ENCODE data around the gene C2orf72.

Gene C2orf72

DNA sequence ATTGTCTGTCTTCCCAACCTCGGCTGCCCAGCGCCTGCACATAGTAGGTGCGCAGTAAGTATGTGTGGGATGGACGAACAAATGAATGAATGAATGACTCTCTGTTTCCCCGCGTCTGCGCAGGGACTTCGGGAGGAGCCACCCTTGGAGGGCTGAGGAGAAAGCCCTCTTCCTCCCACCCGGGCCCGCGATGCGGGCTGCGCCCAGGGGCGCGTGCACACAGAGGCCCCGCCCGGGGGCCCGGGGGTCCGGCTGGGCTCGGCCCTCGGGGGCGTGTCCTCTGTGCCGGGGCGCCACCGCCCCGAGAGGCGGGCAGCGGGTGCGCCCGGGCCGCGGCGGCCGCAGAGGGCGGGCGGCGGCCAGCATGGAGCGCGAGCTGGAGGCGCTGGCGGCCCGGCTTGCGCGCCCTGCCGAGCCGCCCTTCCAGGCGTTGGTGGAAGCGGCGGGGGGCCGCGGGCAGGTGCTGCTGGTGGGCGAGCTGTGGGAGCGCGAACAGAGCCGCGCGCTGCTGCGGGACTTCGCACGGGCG lies at the start of gene C2orf72:
C2orf72 (plus strand) TSS at position 322 of the 529 bp plus-strand sequence; CDS start at position 365, 43 bp downstream.
- peaks cover 92% of the 10 kb centered on the region for H3K27me3 Mint-ChIP-seq
- peak; percentile 32 for ATAC-seq (replicated peaks; ENCODE audit: extremely low read depth, poor library complexity, severe bottlenecking)
- H3K27ac Mint-ChIP-seq (ENCODE audit: low read depth): no peak within 1 kb of the TSS

GRCh38 chr2:230989731-230990130 lies 47.6 kb upstream of the C2orf72 start:
- peaks cover 43% of the 10 kb centered on the region for H3K27me3 Mint-ChIP-seq

More for the DNA sequence above, at the start of gene C2orf72:
- Mint-ChIP-seq H3K9me3 (no peaks in the 10 kb centered on the region), H3K4me3 (peak within 1 kb of the TSS; percentile 53), H3K36me3 (ENCODE audit: insufficient read depth) (no peaks in the 10 kb centered on the region), H3K4me1 (no peaks in the 10 kb centered on the region)
- DNase-seq (ENCODE audit: low spot score in 2 of 2): no peak

GRCh38 chr2:230990131-230990898 lies 47.0 kb upstream of the C2orf72 start:
- ATAC-seq (replicated peaks; ENCODE audit: extremely low read depth, poor library complexity, severe bottlenecking) (no peak), DNase-seq (ENCODE audit: low spot score in 2 of 2) (no peak)
- H3K4me1 Mint-ChIP-seq: peaks cover 4% of the 10 kb centered on the region
- H3K27ac Mint-ChIP-seq (ENCODE audit: low read depth): no peak overlapping the region
- peaks cover 49% of the 10 kb centered on the region for H3K27me3 Mint-ChIP-seq
- no peak overlapping the region for H3K4me3 Mint-ChIP-seq
- no peaks in the 10 kb centered on the region for H3K9me3 Mint-ChIP-seq
- no peaks in the 10 kb centered on the region for H3K36me3 Mint-ChIP-seq (ENCODE audit: insufficient read depth)

More at GRCh38 chr2:230989731-230990130, 47.6 kb upstream of the C2orf72 start:
- H3K9me3 Mint-ChIP-seq: no peaks in the 10 kb centered on the region
- ATAC-seq (replicated peaks; ENCODE audit: extremely low read depth, poor library complexity, severe bottlenecking) (no peak), DNase-seq (ENCODE audit: low spot score in 2 of 2) (no peak)
- no peak overlapping the region for H3K27ac Mint-ChIP-seq (ENCODE audit: low read depth)
- H3K4me1 Mint-ChIP-seq: peaks cover 9% of the 10 kb centered on the region
- H3K36me3 Mint-ChIP-seq (ENCODE audit: insufficient read depth): no peaks in the 10 kb centered on the region
- no peak overlapping the region for H3K4me3 Mint-ChIP-seq

DNA sequence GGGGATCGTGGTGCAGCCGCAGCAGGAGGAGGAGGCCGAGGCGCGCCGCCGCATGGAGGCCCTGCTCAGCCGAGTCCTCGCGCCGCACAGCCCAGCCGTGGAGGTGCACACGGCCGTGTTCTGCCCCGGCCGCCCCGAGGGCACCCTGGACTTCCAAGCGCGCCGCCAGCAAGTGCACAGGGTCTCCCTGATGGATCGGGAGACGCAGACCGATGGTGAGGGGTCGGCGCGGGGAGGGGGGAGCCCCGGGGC lies 46.5 kb upstream of the C2orf72 start:
- Mint-ChIP-seq H3K27me3 (peaks cover 54% of the 10 kb centered on the region), H3K4me3 (no peak overlapping the region), H3K27ac (ENCODE audit: low read depth) (no peak overlapping the region), H3K4me1 (no peaks in the 10 kb centered on the region), H3K9me3 (no peaks in the 10 kb centered on the region), H3K36me3 (ENCODE audit: insufficient read depth) (no peaks in the 10 kb centered on the region)
- ATAC-seq (replicated peaks; ENCODE audit: extremely low read depth, poor library complexity, severe bottlenecking) (no peak), DNase-seq (ENCODE audit: low spot score in 2 of 2) (no peak)

DNA sequence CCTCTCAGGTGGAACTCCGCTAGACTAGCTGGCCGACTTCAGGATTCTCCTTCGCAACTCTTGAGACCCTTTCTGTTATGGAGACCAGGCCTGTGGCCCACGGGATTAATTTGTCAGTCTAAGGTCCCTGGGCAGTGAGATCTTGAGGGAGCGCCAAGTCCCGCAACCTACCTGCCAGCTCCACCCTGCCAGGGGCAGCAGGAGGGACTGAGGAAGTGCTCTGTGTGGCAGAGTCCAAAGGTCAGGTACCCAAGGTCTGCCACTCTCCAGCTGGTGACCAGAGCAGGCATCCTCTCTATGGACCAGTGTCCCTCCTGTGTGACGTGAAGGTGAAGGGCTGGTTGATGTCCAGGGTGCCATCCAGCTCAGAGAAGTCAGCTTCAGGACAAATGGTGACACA lies 45.7 kb upstream of the C2orf72 start:
- Mint-ChIP-seq H3K4me1 (no peaks in the 10 kb centered on the region), H3K4me3 (no peak overlapping the region), H3K27me3 (peaks cover 62% of the 10 kb centered on the region), H3K36me3 (ENCODE audit: insufficient read depth) (peaks cover 3% of the 10 kb centered on the region), H3K9me3 (no peaks in the 10 kb centered on the region), H3K27ac (ENCODE audit: low read depth) (no peak overlapping the region)
- ATAC-seq (replicated peaks; ENCODE audit: extremely low read depth, poor library complexity, severe bottlenecking) (no peak), DNase-seq (ENCODE audit: low spot score in 2 of 2) (no peak)

DNA sequence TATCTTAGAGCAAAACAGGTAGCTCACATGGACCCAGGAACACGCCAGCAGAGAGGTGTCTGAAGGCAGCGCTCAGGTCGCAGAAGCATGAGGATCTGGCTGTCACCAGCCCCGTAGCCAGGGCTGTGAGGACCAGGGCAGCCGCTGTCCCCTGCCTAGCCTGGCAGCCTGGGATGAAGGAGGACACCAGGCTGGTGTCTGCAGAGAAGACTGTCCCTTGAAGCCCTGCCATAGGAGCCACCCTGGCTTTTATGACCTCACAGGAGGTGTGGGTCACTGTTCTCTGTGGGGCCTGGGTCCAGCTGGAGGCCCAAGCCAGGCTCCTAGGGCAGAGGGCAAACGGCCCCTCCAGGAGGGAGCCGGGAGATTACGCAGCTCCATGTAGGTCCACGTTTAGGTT lies 41.5 kb upstream of the C2orf72 start, which contains the start of gene SPATA3:
SPATA3 (plus strand) TSS at position 301 of the 400 bp plus-strand sequence. CDS start 113 bp downstream, outside the sequence.
- no peak for DNase-seq (ENCODE audit: low spot score in 2 of 2)
- H3K36me3 Mint-ChIP-seq (ENCODE audit: insufficient read depth): peaks cover 3% of the 10 kb centered on the region
- no peak within 1 kb of the TSS for H3K4me3 Mint-ChIP-seq
- H3K27ac Mint-ChIP-seq (ENCODE audit: low read depth): peak within 1 kb of the TSS; percentile 54
- ATAC-seq (replicated peaks; ENCODE audit: extremely low read depth, poor library complexity, severe bottlenecking): no peak
- no peaks in the 10 kb centered on the region for H3K9me3 Mint-ChIP-seq
- peaks cover 95% of the 10 kb centered on the region for H3K27me3 Mint-ChIP-seq
- no peaks in the 10 kb centered on the region for H3K4me1 Mint-ChIP-seq

DNA sequence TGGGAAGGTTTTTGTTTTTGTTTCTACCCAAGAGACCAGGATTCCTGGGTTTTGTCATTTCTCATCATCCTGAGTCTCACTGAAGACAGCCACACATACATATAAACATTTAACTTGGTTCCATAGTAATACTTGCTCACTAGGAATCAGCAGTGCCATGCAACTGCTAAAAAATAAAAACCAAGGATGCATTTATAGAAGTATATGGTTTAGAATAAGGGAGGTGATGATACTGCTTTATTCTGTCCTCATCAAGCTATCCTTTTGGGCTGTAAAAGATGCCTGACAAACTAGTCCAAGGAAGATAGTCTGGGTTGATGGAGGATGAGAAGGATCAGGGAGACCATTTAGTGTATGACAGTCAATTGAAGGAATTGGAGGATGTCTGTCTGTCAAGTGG lies 40.7 kb upstream of the C2orf72 start:
- H3K9me3 Mint-ChIP-seq: no peaks in the 10 kb centered on the region
- ATAC-seq (replicated peaks; ENCODE audit: extremely low read depth, poor library complexity, severe bottlenecking): no peak
- no peak overlapping the region for H3K4me3 Mint-ChIP-seq
- H3K27me3 Mint-ChIP-seq: peaks cover 100% of the 10 kb centered on the region
- H3K36me3 Mint-ChIP-seq (ENCODE audit: insufficient read depth): peaks cover 3% of the 10 kb centered on the region
- H3K27ac Mint-ChIP-seq (ENCODE audit: low read depth): peak overlapping the region; percentile 54
- no peaks in the 10 kb centered on the region for H3K4me1 Mint-ChIP-seq
- no peak for DNase-seq (ENCODE audit: low spot score in 2 of 2)

GRCh38 chr2:230998882-230999281 lies 38.4 kb upstream of the C2orf72 start:
- Mint-ChIP-seq H3K4me3 (no peak overlapping the region), H3K36me3 (ENCODE audit: insufficient read depth) (peaks cover 3% of the 10 kb centered on the region), H3K4me1 (no peaks in the 10 kb centered on the region), H3K9me3 (no peaks in the 10 kb centered on the region), H3K27ac (ENCODE audit: low read depth) (no peak overlapping the region), H3K27me3 (peaks cover 83% of the 10 kb centered on the region)
- DNase-seq (ENCODE audit: low spot score in 2 of 2): no peak
- no peak for ATAC-seq (replicated peaks; ENCODE audit: extremely low read depth, poor library complexity, severe bottlenecking)

- peaks cover 77% of the 10 kb centered on the region for H3K27me3 Mint-ChIP-seq
- H3K27ac Mint-ChIP-seq (ENCODE audit: low read depth): no peak overlapping the region
- peaks cover 3% of the 10 kb centered on the region for H3K36me3 Mint-ChIP-seq (ENCODE audit: insufficient read depth)
- H3K4me1 Mint-ChIP-seq: no peaks in the 10 kb centered on the region
- ATAC-seq (replicated peaks; ENCODE audit: extremely low read depth, poor library complexity, severe bottlenecking) (no peak), DNase-seq (ENCODE audit: low spot score in 2 of 2) (no peak)
- no peak overlapping the region for H3K4me3 Mint-ChIP-seq
- no peaks in the 10 kb centered on the region for H3K9me3 Mint-ChIP-seq
Observed at GRCh38 chr2:230999477-230999876, 37.8 kb upstream of the C2orf72 start.

- ATAC-seq (replicated peaks; ENCODE audit: extremely low read depth, poor library complexity, severe bottlenecking): no peak
- peaks cover 68% of the 10 kb centered on the region for H3K27me3 Mint-ChIP-seq
- no peak overlapping the region for H3K4me3 Mint-ChIP-seq
- peaks cover 7% of the 10 kb centered on the region for H3K9me3 Mint-ChIP-seq
- no peak for DNase-seq (ENCODE audit: low spot score in 2 of 2)
- H3K27ac Mint-ChIP-seq (ENCODE audit: low read depth): no peak overlapping the region
- peaks cover 3% of the 10 kb centered on the region for H3K36me3 Mint-ChIP-seq (ENCODE audit: insufficient read depth)
- H3K4me1 Mint-ChIP-seq: no peaks in the 10 kb centered on the region
Observed at GRCh38 chr2:231000211-231000904, 37.0 kb upstream of the C2orf72 start.

DNA sequence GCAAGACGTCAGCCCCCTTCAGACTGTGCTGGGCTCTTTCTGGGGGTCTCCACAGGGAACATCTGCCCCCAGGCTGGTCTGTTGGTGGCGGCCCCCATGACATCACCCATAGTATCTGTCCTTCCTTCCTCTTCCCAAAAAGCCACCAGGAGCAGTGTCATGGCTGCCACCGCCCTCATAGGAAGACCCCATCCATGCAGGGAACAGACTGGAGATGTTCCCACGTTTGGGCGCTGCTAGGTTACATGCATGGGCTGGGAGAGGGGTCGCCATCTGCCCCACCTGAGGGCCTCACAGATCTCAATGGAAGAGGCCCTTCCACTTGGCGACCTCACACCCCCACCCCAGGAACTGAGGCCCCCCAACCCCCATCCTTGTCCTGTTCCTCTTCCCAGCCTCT lies 36.3 kb upstream of the C2orf72 start:
- Mint-ChIP-seq H3K27me3 (peaks cover 61% of the 10 kb centered on the region), H3K4me3 (no peak overlapping the region), H3K4me1 (no peaks in the 10 kb centered on the region), H3K36me3 (ENCODE audit: insufficient read depth) (peaks cover 3% of the 10 kb centered on the region), H3K27ac (ENCODE audit: low read depth) (no peak overlapping the region), H3K9me3 (peaks cover 11% of the 10 kb centered on the region)
- no peak for DNase-seq (ENCODE audit: low spot score in 2 of 2)
- ATAC-seq (replicated peaks; ENCODE audit: extremely low read depth, poor library complexity, severe bottlenecking): no peak

GRCh38 chr2:231001921-231002320 lies 35.4 kb upstream of the C2orf72 start:
- DNase-seq (ENCODE audit: low spot score in 2 of 2) (no peak), ATAC-seq (replicated peaks; ENCODE audit: extremely low read depth, poor library complexity, severe bottlenecking) (no peak)
- peaks cover 53% of the 10 kb centered on the region for H3K27me3 Mint-ChIP-seq
- no peaks in the 10 kb centered on the region for H3K4me1 Mint-ChIP-seq
- no peak overlapping the region for H3K27ac Mint-ChIP-seq (ENCODE audit: low read depth)
- peaks cover 11% of the 10 kb centered on the region for H3K9me3 Mint-ChIP-seq
- no peaks in the 10 kb centered on the region for H3K36me3 Mint-ChIP-seq (ENCODE audit: insufficient read depth)
- no peak overlapping the region for H3K4me3 Mint-ChIP-seq

GRCh38 chr2:231002641-231003040 lies 34.7 kb upstream of the C2orf72 start:
- H3K36me3 Mint-ChIP-seq (ENCODE audit: insufficient read depth): no peaks in the 10 kb centered on the region
- peaks cover 11% of the 10 kb centered on the region for H3K9me3 Mint-ChIP-seq
- no peak overlapping the region for H3K4me3 Mint-ChIP-seq
- DNase-seq (ENCODE audit: low spot score in 2 of 2) (no peak), ATAC-seq (replicated peaks; ENCODE audit: extremely low read depth, poor library complexity, severe bottlenecking) (no peak)
- no peaks in the 10 kb centered on the region for H3K4me1 Mint-ChIP-seq
- H3K27ac Mint-ChIP-seq (ENCODE audit: low read depth): no peak overlapping the region
- H3K27me3 Mint-ChIP-seq: peaks cover 45% of the 10 kb centered on the region
